SK-N-SH treated with all-trans-retinoic acid at 6 μM for 48 hours (cell line): ENCODE data around the gene ZBED4.

Source experiments
- ATAC-seq: fragments of 200-7000 bp; cut with Tn5 transposase; 3 replicates; pipeline ENCODE4 v1.9.1; 2020; ENCODE audit warnings: mild to moderate bottlenecking, moderate library complexity
- ARNTL ChIP-seq: fragments of 450-650 bp; formaldehyde crosslinking; IDR thresholded peaks from 2 replicates; pipeline ENCODE4 v1.5.0; 2020; ENCODE audit warnings: low read depth, mild to moderate bottlenecking, moderate library complexity, borderline replicate concordance
- BACH2 ChIP-seq: fragments of 250-450 bp; sonication (Bioruptor Pico); IDR thresholded peaks from 2 replicates; pipeline ENCODE4 v1.9.0; 2021; ENCODE audit warnings: mild to moderate bottlenecking, borderline replicate concordance
- CREB5 ChIP-seq: fragments of 250-450 bp; sonication (Bioruptor Pico); IDR thresholded peaks from 2 replicates; pipeline ENCODE4 v1.5.1; 2020; ENCODE audit warnings: low read depth, mild to moderate bottlenecking, moderate library complexity
- CSDC2 ChIP-seq: fragments of 250-450 bp; sonication (Bioruptor Pico); IDR thresholded peaks from 2 replicates; pipeline ENCODE4 v1.5.0; 2020; ENCODE audit warnings: mild to moderate bottlenecking, moderate library complexity
- CSRNP3 ChIP-seq: fragments of 250-450 bp; sonication (Bioruptor Pico); IDR thresholded peaks from 2 replicates; pipeline ENCODE4 v1.5.1; 2021; ENCODE audit warnings: mild to moderate bottlenecking, moderate library complexity
- ESRRG ChIP-seq: fragments of 250-450 bp; sonication (Bioruptor Pico); IDR thresholded peaks from 2 replicates; pipeline ENCODE4 v1.6.1; 2021; ENCODE audit warnings: mild to moderate bottlenecking
- GLIS3 ChIP-seq: fragments of 250-450 bp; sonication (Bioruptor Pico); IDR thresholded peaks from 2 replicates; pipeline ENCODE4 v1.5.0; 2020; ENCODE audit warnings: mild to moderate bottlenecking, moderate library complexity
- ISL1 ChIP-seq: fragments of 250-450 bp; sonication (Bioruptor Pico); IDR thresholded peaks from 2 replicates; pipeline ENCODE4 v2.1.2; 2022; ENCODE audit warnings: mild to moderate bottlenecking, moderate library complexity
- OSR1 ChIP-seq: fragments of 250-450 bp; sonication (Bioruptor Pico); IDR thresholded peaks from 2 replicates; pipeline ENCODE4 v1.8.0; 2022; ENCODE audit warnings: moderate library complexity, mild to moderate bottlenecking, inconsistent platforms
- PATZ1 ChIP-seq: fragments of 250-450 bp; sonication (Bioruptor Pico); IDR thresholded peaks from 2 replicates; pipeline ENCODE4 v1.8.0; 2020; ENCODE audit warnings: mild to moderate bottlenecking, moderate library complexity, borderline replicate concordance
- POU6F1 ChIP-seq: fragments of 250-450 bp; sonication (Bioruptor Pico); IDR thresholded peaks from 2 replicates; pipeline ENCODE4 v1.8.0; 2021; ENCODE audit warnings: low read depth, mild to moderate bottlenecking, moderate library complexity, borderline replicate concordance
- PPARA ChIP-seq: fragments of 250-450 bp; sonication (Bioruptor Pico); IDR thresholded peaks from 2 replicates; pipeline ENCODE4 v1.5.0; 2020; ENCODE audit warnings: mild to moderate bottlenecking, borderline replicate concordance
- RARB ChIP-seq: fragments of 250-450 bp; sonication (Bioruptor Pico); IDR thresholded peaks from 2 replicates; pipeline ENCODE4 v1.8.0; 2021; ENCODE audit warnings: mild to moderate bottlenecking, moderate library complexity
- SNAI2 ChIP-seq: fragments of 250-450 bp; sonication (Bioruptor Pico); IDR thresholded peaks from 2 replicates; pipeline ENCODE4 v1.5.0; 2020; ENCODE audit warnings: mild to moderate bottlenecking, moderate library complexity
- TCF4 ChIP-seq: fragments of 250-450 bp; sonication (Bioruptor Pico); IDR thresholded peaks from 2 replicates; pipeline ENCODE4 v1.8.0; 2021; ENCODE audit warnings: mild to moderate bottlenecking, moderate library complexity, borderline replicate concordance
- TSHZ2 ChIP-seq: fragments of 250-450 bp; sonication (Bioruptor Pico); IDR thresholded peaks from 2 replicates; pipeline ENCODE4 v1.5.0; 2020; ENCODE audit warnings: mild to moderate bottlenecking, moderate library complexity
- ZC3H10 ChIP-seq: fragments of 250-450 bp; sonication (Bioruptor Pico); IDR thresholded peaks from 2 replicates; pipeline ENCODE4 v1.5.1; 2021; ENCODE audit warnings: mild to moderate bottlenecking, moderate library complexity
- ZFP3 ChIP-seq: fragments of 250-450 bp; sonication (Bioruptor Pico); IDR thresholded peaks from 2 replicates; pipeline ENCODE4 v1.5.0; 2020; ENCODE audit warnings: mild to moderate bottlenecking, moderate library complexity
- ZFP30 ChIP-seq: fragments of 450-650 bp; formaldehyde crosslinking; IDR thresholded peaks from 2 replicates; pipeline ENCODE4 v1.5.0; 2022; ENCODE audit warnings: mild to moderate bottlenecking, moderate library complexity
- ZNF565 ChIP-seq: fragments of 450-650 bp; formaldehyde crosslinking; conservative IDR thresholded peaks from 2 replicates; pipeline ENCODE4 v1.5.0; 2020; ENCODE audit warnings: low read depth, mild to moderate bottlenecking, moderate library complexity
- ZNF70 ChIP-seq: fragments of 450-650 bp; formaldehyde crosslinking; IDR thresholded peaks from 2 replicates; pipeline ENCODE4 v1.5.0; 2020; ENCODE audit warnings: mild to moderate bottlenecking, moderate library complexity
- ZNF8 ChIP-seq: fragments of 450-650 bp; formaldehyde crosslinking; IDR thresholded peaks from 2 replicates; pipeline ENCODE4 v1.5.0; 2020; ENCODE audit warnings: mild to moderate bottlenecking, moderate library complexity

The ZBED4 gene

GRCh38 chr22:49921508-49922278 lies 68.0 kb downstream of the ZBED4 start:
- no peak for ATAC-seq

GRCh38 chr22:49922484-49922883 lies 68.8 kb downstream of the ZBED4 start:
- TF ChIP-seq BACH2 (CRISPR knock-in tag) (no peak), ZNF565 (CRISPR knock-in tag) (no peak), TCF4 (CRISPR knock-in tag) (no peak), SNAI2 (no peak)
- ATAC-seq: no peak

More at GRCh38 chr22:49921508-49922278, 68.0 kb downstream of the ZBED4 start:
- TF ChIP-seq GLIS3 (no peak), SNAI2 (no peak), ZNF70 (CRISPR knock-in tag) (no peak), CSDC2 (CRISPR knock-in tag) (no peak), TCF4 (CRISPR knock-in tag) (no peak), TSHZ2 (no peak), ZNF8 (no peak), ZFP30 (CRISPR knock-in tag) (no peak), ZC3H10 (CRISPR knock-in tag) (no peak), PATZ1 (CRISPR knock-in tag) (no peak), CREB5 (CRISPR knock-in tag) (no peak), RARB (CRISPR knock-in tag) (no peak), PPARA (CRISPR knock-in tag) (no peak), ZNF565 (CRISPR knock-in tag) (no peak), BACH2 (CRISPR knock-in tag) (no peak), ZFP3 (CRISPR knock-in tag) (no peak), ARNTL (CRISPR knock-in tag) (no peak), OSR1 (CRISPR knock-in tag) (no peak)

GRCh38 chr22:49922926-49923325 lies 69.3 kb downstream of the ZBED4 start:
- no peak for TF ChIP-seq POU6F1 (CRISPR knock-in tag)
- no peak for TF ChIP-seq CREB5 (CRISPR knock-in tag)
- TF ChIP-seq ZC3H10 (CRISPR knock-in tag): no peak
- no peak for TF ChIP-seq ZNF70 (CRISPR knock-in tag)
- no peak for TF ChIP-seq PATZ1 (CRISPR knock-in tag)
- no peak for TF ChIP-seq RARB (CRISPR knock-in tag)
- no peak for TF ChIP-seq GLIS3
- no peak for TF ChIP-seq TCF4 (CRISPR knock-in tag)
- TF ChIP-seq ISL1: no peak
- TF ChIP-seq ARNTL (CRISPR knock-in tag): no peak
- no peak for TF ChIP-seq CSRNP3
- TF ChIP-seq ZNF8: no peak
- no peak for TF ChIP-seq CSDC2 (CRISPR knock-in tag)
- TF ChIP-seq ESRRG: no peak
- TF ChIP-seq ZNF565 (CRISPR knock-in tag): no peak
- no peak for TF ChIP-seq ZFP3 (CRISPR knock-in tag)
- TF ChIP-seq SNAI2: no peak
- ATAC-seq: no peak
